Measurements from ENCODE around the gene SFTA2.

SFTA2 gene

DNA sequence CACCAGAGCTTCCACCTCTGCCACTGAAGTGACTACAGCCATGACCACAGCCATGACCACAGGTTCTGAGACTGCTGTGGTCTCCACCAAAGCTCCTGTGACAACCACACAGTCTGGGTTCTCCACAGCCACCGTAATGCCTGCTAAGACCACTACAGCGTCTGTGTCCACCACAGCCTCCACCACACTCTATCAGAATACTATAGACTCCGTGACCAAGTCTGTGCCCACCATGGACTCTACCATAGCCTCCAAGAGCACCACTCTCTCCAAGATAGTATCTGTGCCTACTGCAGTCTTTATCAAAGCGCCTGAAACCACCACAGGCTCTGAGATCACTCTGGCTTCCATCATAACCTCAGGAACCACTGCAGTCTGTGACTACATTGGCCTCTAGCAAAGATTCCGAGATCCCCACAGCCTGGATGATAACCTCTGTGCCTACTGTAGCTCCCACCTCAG is 33.2 kb upstream of the SFTA2 start (continued):
- TF ChIP-seq CSDC2 (CRISPR knock-in tag; IDR thresholded peaks at IDR 0.05) (no peak), OSR1 (CRISPR knock-in tag; IDR thresholded peaks at IDR 0.05) (no peak), ZNF565 (CRISPR knock-in tag; conservative IDR thresholded peaks at IDR 0.05; ENCODE audit: low read depth) (no peak), RARB (CRISPR knock-in tag; IDR thresholded peaks at IDR 0.05) (no peak), BACH2 (CRISPR knock-in tag; IDR thresholded peaks at IDR 0.05; ENCODE audit: borderline replicate concordance) (no peak), PPARA (CRISPR knock-in tag; IDR thresholded peaks at IDR 0.05; ENCODE audit: borderline replicate concordance) (no peak)

DNA sequence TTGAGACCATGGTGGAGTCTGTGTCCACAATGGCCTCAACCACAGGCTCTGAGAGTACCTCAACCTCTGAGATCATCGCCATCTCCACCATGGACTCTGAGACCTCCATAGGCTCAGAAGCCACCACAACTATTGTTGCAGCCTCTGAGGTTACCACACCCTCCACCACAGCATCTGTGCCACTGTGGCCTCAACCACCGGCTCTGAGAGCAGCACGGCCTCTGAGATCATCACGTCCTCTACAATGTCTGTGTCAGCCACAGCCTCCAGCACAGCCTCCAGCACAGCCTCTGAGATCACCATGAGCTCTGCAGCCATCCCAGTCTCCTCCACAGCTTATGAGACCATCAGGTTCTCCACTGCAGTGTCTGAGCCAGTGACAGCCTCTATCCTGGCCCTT is 32.1 kb upstream of the SFTA2 start:
- peak; percentile 18; the same call in 1 of the 3 replicates for ATAC-seq
- TF ChIP-seq ZNF70 (CRISPR knock-in tag; IDR thresholded peaks at IDR 0.05) (no peak), ZNF8 (CRISPR knock-in tag; IDR thresholded peaks at IDR 0.05) (no peak), OSR1 (CRISPR knock-in tag; IDR thresholded peaks at IDR 0.05) (no peak), TCF4 (CRISPR knock-in tag; IDR thresholded peaks at IDR 0.05; ENCODE audit: borderline replicate concordance) (no peak), ISL1 (CRISPR knock-in tag; IDR thresholded peaks at IDR 0.05) (no peak), CSDC2 (CRISPR knock-in tag; IDR thresholded peaks at IDR 0.05) (no peak), TOX (CRISPR knock-in tag; IDR thresholded peaks at IDR 0.05; ENCODE audit: borderline replicate concordance) (no peak), ZNF565 (CRISPR knock-in tag; conservative IDR thresholded peaks at IDR 0.05; ENCODE audit: low read depth) (no peak), BACH2 (CRISPR knock-in tag; IDR thresholded peaks at IDR 0.05; ENCODE audit: borderline replicate concordance) (no peak), ESRRG (CRISPR knock-in tag; IDR thresholded peaks at IDR 0.05) (no peak), GLIS3 (CRISPR knock-in tag; IDR thresholded peaks at IDR 0.05) (no peak)
- TF ChIP-seq, protein P1, sequence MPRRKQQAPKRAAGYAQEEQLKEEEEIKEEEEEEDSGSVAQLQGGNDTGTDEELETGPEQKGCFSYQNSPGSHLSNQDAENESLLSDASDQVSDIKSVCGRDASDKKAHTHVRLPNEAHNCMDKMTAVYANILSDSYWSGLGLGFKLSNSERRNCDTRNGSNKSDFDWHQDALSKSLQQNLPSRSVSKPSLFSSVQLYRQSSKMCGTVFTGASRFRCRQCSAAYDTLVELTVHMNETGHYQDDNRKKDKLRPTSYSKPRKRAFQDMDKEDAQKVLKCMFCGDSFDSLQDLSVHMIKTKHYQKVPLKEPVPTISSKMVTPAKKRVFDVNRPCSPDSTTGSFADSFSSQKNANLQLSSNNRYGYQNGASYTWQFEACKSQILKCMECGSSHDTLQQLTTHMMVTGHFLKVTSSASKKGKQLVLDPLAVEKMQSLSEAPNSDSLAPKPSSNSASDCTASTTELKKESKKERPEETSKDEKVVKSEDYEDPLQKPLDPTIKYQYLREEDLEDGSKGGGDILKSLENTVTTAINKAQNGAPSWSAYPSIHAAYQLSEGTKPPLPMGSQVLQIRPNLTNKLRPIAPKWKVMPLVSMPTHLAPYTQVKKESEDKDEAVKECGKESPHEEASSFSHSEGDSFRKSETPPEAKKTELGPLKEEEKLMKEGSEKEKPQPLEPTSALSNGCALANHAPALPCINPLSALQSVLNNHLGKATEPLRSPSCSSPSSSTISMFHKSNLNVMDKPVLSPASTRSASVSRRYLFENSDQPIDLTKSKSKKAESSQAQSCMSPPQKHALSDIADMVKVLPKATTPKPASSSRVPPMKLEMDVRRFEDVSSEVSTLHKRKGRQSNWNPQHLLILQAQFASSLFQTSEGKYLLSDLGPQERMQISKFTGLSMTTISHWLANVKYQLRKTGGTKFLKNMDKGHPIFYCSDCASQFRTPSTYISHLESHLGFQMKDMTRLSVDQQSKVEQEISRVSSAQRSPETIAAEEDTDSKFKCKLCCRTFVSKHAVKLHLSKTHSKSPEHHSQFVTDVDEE (CRISPR knock-in tag; IDR thresholded peaks at IDR 0.05) = no peak
- TF ChIP-seq, protein P2, sequence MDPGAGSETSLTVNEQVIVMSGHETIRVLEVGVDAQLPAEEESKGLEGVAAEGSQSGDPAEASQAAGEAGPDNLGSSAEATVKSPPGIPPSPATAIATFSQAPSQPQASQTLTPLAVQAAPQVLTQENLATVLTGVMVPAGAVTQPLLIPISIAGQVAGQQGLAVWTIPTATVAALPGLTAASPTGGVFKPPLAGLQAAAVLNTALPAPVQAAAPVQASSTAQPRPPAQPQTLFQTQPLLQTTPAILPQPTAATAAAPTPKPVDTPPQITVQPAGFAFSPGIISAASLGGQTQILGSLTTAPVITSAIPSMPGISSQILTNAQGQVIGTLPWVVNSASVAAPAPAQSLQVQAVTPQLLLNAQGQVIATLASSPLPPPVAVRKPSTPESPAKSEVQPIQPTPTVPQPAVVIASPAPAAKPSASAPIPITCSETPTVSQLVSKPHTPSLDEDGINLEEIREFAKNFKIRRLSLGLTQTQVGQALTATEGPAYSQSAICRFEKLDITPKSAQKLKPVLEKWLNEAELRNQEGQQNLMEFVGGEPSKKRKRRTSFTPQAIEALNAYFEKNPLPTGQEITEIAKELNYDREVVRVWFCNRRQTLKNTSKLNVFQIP (CRISPR knock-in tag; IDR thresholded peaks at IDR 0.05; ENCODE audit: borderline replicate concordance, low read depth) = no peak
- TF ChIP-seq, protein P3, sequence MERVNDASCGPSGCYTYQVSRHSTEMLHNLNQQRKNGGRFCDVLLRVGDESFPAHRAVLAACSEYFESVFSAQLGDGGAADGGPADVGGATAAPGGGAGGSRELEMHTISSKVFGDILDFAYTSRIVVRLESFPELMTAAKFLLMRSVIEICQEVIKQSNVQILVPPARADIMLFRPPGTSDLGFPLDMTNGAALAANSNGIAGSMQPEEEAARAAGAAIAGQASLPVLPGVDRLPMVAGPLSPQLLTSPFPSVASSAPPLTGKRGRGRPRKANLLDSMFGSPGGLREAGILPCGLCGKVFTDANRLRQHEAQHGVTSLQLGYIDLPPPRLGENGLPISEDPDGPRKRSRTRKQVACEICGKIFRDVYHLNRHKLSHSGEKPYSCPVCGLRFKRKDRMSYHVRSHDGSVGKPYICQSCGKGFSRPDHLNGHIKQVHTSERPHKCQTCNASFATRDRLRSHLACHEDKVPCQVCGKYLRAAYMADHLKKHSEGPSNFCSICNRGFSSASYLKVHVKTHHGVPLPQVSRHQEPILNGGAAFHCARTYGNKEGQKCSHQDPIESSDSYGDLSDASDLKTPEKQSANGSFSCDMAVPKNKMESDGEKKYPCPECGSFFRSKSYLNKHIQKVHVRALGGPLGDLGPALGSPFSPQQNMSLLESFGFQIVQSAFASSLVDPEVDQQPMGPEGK (CRISPR knock-in tag; IDR thresholded peaks at IDR 0.05; ENCODE audit: borderline replicate concordance) = no peak

DNA sequence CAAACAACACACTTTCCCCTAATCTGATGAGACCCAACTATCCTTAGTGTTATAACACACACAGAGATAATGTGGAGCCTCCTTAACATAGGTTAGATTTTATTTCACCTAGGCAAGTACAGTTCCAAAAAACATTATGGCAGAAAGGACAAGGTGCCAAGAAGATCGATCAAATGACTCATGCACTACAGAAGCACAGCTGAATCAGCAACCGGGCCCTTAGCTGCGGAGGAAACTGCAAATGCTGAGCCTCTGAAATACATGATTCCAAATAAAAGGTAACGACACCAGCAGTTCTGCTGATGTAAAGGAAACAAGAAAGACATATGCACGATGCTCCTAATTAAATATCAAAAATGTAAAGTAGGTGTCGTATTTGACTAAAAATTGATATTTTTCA is 31.7 kb upstream of the SFTA2 start:
- peak; percentile 64 for ATAC-seq
- TF ChIP-seq CSDC2 (CRISPR knock-in tag; IDR thresholded peaks at IDR 0.05) (no peak), ARNTL (CRISPR knock-in tag; IDR thresholded peaks at IDR 0.05; ENCODE audit: borderline replicate concordance, low read depth) (no peak), PPARA (CRISPR knock-in tag; IDR thresholded peaks at IDR 0.05; ENCODE audit: borderline replicate concordance) (no peak), ZNF70 (CRISPR knock-in tag; IDR thresholded peaks at IDR 0.05) (no peak), TOX (CRISPR knock-in tag; IDR thresholded peaks at IDR 0.05; ENCODE audit: borderline replicate concordance) (no peak)
- TF ChIP-seq, protein P2 (CRISPR knock-in tag; IDR thresholded peaks at IDR 0.05; ENCODE audit: borderline replicate concordance, low read depth) = no peak

DNA sequence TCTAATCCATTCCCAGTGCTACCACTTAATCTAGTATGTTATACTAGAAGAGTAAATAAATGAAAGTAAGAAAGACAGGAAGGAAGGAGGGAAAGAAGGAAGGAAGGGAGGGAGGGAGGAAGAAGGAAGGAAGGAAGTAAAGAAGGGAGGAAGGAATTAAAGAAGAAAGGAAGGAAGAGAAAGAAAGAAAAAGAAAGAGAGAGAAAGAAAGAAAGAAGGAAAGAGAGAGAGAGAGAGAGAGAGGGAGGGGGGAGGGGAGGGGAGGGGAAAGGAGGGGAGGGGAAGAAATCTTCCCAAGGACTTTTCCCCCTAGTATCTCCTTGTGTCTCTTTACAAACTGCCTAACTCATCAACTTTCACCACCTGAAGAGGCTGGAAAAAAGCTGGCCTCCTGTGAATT is 30.7 kb upstream of the SFTA2 start:
- TF ChIP-seq ZNF8 (CRISPR knock-in tag; IDR thresholded peaks at IDR 0.05) = no peak
- no peak for TF ChIP-seq ESRRG (CRISPR knock-in tag; IDR thresholded peaks at IDR 0.05)
- TF ChIP-seq, protein P2 (CRISPR knock-in tag; IDR thresholded peaks at IDR 0.05; ENCODE audit: borderline replicate concordance, low read depth) = no peak
- TF ChIP-seq GLIS3 (CRISPR knock-in tag; IDR thresholded peaks at IDR 0.05) = no peak
- no peak for TF ChIP-seq ZNF565 (CRISPR knock-in tag; conservative IDR thresholded peaks at IDR 0.05; ENCODE audit: low read depth)
- TF ChIP-seq ISL1 (CRISPR knock-in tag; IDR thresholded peaks at IDR 0.05) = no peak
- ATAC-seq = no peak

Data from SK-N-SH treated with all-trans-retinoic acid at 6 μM for 48 hours (cell line).